Muscle of leg (tissue), 11 donors: ENCODE data around the gene ZBTB12. TPM values are rescaled to one million over a fixed set of nuclear protein-coding genes. Genes with fewer than 3 reads are reported as not detected.

Experiments used
- DNase-seq: peaks from one replicate; pipeline ENCODE4 v3.0.0; 2013
- H3K27ac ChIP-seq: one replicate; pipeline ENCODE4 v1.5.1; 2013; ENCODE audit warnings: mild to moderate bottlenecking, low read length, control low read depth
- H3K27me3 ChIP-seq: one replicate; pipeline ENCODE4 v1.6.1; 2013; ENCODE audit warnings: low read length; ENCODE audit not compliant: control insufficient read depth, insufficient read depth
- H3K36me3 ChIP-seq: one replicate; pipeline ENCODE4 v1.6.1; 2013; ENCODE audit warnings: low read length; ENCODE audit not compliant: control insufficient read depth, insufficient read depth
- H3K4me1 ChIP-seq: one replicate; pipeline ENCODE4 v1.6.1; 2013; ENCODE audit warnings: low read length; ENCODE audit not compliant: control insufficient read depth, insufficient read depth
- H3K4me3 ChIP-seq: one replicate; pipeline ENCODE4 v1.5.1; 2013; ENCODE audit warnings: low read length, control low read depth
- H3K9me3 ChIP-seq: replicated peaks from 2 replicates; pipeline ENCODE4 v1.6.1; 2013; ENCODE audit warnings: low read depth, low read length; ENCODE audit not compliant: control insufficient read depth
- WGBS: methylation state at CpG from one replicate; pipeline ENCODE4 v1.1.5; 2013; ENCODE audit warnings: missing lambda C conversion rate; ENCODE audit not compliant: insufficient coverage; 5-methylcytosine and 5-hydroxymethylcytosine counted together
- polyA plus RNA-seq, 8 donors: library from polyadenylated mRNA; unstranded; fragments of 120-200 nt; gene quantifications; one replicate each; pipeline versions ENCODE4 v1.2.1 to v1.2.3, GENCODE V29; 2013; ENCODE audit warnings: inconsistent platforms in 1 of 8, low replicate concordance in 1 of 8; ENCODE audit not compliant: insufficient read length in 8 of 8, insufficient read depth in 1 of 8
- total RNA-seq: library from RNA; stranded (reverse); fragments of 120-200 nt; gene quantifications from one replicate; pipeline ENCODE4 v1.2.4, GENCODE V29; 2013

ZBTB12 gene
- total and polyA plus RNA-seq, 9 donors, result 2.7 to 15.3 (median 14.0) TPM

GRCh38 chr6:31888276-31889258 is 13.3 kb downstream of the ZBTB12 start:
- H3K36me3 ChIP-seq, result peaks cover 76% of the 10 kb centered on the region
- DNase-seq, result no peak

GRCh38 chr6:31887173-31888007 is 14.5 kb downstream of the ZBTB12 start:
- H3K27me3 ChIP-seq, result no peaks in the 10 kb centered on the region
- H3K4me3 ChIP-seq, result no peak overlapping the region
- H3K4me1 ChIP-seq, result peaks cover 2% of the 10 kb centered on the region
- DNase-seq, result no peak
- peaks cover 78% of the 10 kb centered on the region for H3K36me3 ChIP-seq
- no peak overlapping the region for H3K27ac ChIP-seq
- no peaks in the 10 kb centered on the region for H3K9me3 ChIP-seq
- 93% methylated on average over 17 of the region's 19 CpGs for WGBS

More at GRCh38 chr6:31888276-31889258, 13.3 kb downstream of the ZBTB12 start:
- Histone ChIP-seq H3K9me3 (no peaks in the 10 kb centered on the region), H3K4me3 (no peak overlapping the region), H3K4me1 (no peaks in the 10 kb centered on the region), H3K27me3 (no peaks in the 10 kb centered on the region), H3K27ac (no peak overlapping the region)
- WGBS, result 92% methylated on average over 25 of the region's 43 CpGs

DNA sequence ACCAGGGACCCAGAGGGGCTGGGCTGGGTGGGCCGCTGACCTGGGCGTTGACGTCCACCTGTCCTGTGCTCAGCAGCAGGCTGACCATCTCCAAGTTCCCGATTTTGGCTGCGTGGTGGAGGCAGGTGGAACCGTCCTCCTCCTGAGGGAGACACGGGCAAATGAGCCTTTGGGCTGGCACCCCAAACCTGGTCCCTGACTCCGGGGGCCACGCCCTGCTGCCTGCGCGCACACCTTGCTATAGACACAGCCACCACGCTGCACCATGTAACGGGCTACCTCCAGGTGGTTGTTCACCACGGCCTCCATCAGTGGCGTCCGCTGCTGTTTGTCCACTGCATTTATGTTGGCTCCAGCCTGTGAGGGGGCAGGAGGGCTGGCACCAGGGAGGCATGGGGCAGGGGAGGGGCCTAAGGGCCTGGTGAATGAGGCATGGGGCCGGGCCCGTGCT is 15.3 kb downstream of the ZBTB12 start:
- Histone ChIP-seq H3K27me3 (no peaks in the 10 kb centered on the region), H3K4me1 (peaks cover 2% of the 10 kb centered on the region), H3K4me3 (no peak overlapping the region), H3K9me3 (no peaks in the 10 kb centered on the region), H3K36me3 (peaks cover 76% of the 10 kb centered on the region), H3K27ac (no peak overlapping the region)
- WGBS, result 93% methylated on average over 18 of the region's 18 CpGs
- DNase-seq, result no peak

GRCh38 chr6:31884528-31885035 is 17.3 kb downstream of the ZBTB12 start:
- Histone ChIP-seq H3K36me3 (peaks cover 87% of the 10 kb centered on the region), H3K9me3 (no peaks in the 10 kb centered on the region), H3K4me3 (no peak overlapping the region), H3K27ac (no peak overlapping the region), H3K4me1 (peaks cover 2% of the 10 kb centered on the region), H3K27me3 (no peaks in the 10 kb centered on the region)
- WGBS, result 94% methylated on average over 15 of the region's 22 CpGs
- DNase-seq, result no peak

GRCh38 chr6:31883676-31884075 is 18.2 kb downstream of the ZBTB12 start:
- Histone ChIP-seq H3K27ac (no peak overlapping the region), H3K9me3 (no peaks in the 10 kb centered on the region), H3K27me3 (no peaks in the 10 kb centered on the region), H3K4me3 (no peak overlapping the region), H3K36me3 (peaks cover 79% of the 10 kb centered on the region), H3K4me1 (peaks cover 2% of the 10 kb centered on the region)
- DNase-seq, result no peak
- 85% methylated on average over 10 of the region's 12 CpGs for WGBS

- Histone ChIP-seq H3K4me3 (no peak overlapping the region), H3K36me3 (peaks cover 65% of the 10 kb centered on the region), H3K4me1 (peaks cover 2% of the 10 kb centered on the region), H3K27me3 (no peaks in the 10 kb centered on the region), H3K27ac (no peak overlapping the region), H3K9me3 (no peaks in the 10 kb centered on the region)
- DNase-seq, result no peak
- 76% methylated on average over 4 of the region's 6 CpGs for WGBS
Measured at GRCh38 chr6:31882344-31882743, 19.5 kb downstream of the ZBTB12 start.

- Histone ChIP-seq H3K27ac (no peak overlapping the region), H3K27me3 (no peaks in the 10 kb centered on the region), H3K9me3 (no peaks in the 10 kb centered on the region), H3K36me3 (peaks cover 55% of the 10 kb centered on the region), H3K4me3 (no peak overlapping the region), H3K4me1 (peaks cover 2% of the 10 kb centered on the region)
- WGBS, result 73% methylated on average over 6 of the region's 9 CpGs
- DNase-seq, result no peak
Measured at GRCh38 chr6:31881136-31881859, 20.6 kb downstream of the ZBTB12 start.

- no peak for DNase-seq
- Histone ChIP-seq H3K27ac (no peak overlapping the region), H3K27me3 (no peaks in the 10 kb centered on the region), H3K36me3 (peaks cover 52% of the 10 kb centered on the region), H3K9me3 (no peaks in the 10 kb centered on the region), H3K4me3 (no peak overlapping the region), H3K4me1 (peaks cover 2% of the 10 kb centered on the region)
- no CpG with 5 or more reads among the region's 10 CpGs for WGBS
Measured at GRCh38 chr6:31880616-31881015, 21.3 kb downstream of the ZBTB12 start.

DNA sequence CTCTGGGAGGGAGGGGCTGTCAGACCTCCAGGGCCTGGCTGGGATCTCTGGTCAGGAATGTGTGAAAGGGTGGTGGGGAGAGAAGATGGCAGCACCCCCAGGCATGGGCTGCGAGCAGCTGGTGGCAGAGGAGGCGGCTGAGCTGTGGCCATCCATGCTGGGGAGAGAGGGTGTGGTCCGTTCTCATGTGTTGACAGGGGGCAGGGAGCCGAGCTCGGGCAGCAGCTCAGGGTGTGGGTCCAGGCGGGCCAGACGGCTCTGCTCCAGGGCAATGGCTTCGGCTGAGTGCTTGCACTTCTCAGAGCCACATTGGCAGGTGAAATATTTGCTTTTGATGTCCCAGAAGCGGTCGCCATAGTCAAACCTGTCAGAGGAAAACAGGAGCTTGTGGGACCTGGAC is 22.0 kb downstream of the ZBTB12 start:
- 73% methylated on average over 10 of the region's 10 CpGs for WGBS
- Histone ChIP-seq H3K4me3 (no peak overlapping the region), H3K27me3 (no peaks in the 10 kb centered on the region), H3K4me1 (peaks cover 2% of the 10 kb centered on the region), H3K27ac (no peak overlapping the region), H3K36me3 (peaks cover 50% of the 10 kb centered on the region), H3K9me3 (no peaks in the 10 kb centered on the region)
- DNase-seq, result no peak
